ENCODE results near the gene RPRD2.

- TF ChIP-seq, protein P1, sequence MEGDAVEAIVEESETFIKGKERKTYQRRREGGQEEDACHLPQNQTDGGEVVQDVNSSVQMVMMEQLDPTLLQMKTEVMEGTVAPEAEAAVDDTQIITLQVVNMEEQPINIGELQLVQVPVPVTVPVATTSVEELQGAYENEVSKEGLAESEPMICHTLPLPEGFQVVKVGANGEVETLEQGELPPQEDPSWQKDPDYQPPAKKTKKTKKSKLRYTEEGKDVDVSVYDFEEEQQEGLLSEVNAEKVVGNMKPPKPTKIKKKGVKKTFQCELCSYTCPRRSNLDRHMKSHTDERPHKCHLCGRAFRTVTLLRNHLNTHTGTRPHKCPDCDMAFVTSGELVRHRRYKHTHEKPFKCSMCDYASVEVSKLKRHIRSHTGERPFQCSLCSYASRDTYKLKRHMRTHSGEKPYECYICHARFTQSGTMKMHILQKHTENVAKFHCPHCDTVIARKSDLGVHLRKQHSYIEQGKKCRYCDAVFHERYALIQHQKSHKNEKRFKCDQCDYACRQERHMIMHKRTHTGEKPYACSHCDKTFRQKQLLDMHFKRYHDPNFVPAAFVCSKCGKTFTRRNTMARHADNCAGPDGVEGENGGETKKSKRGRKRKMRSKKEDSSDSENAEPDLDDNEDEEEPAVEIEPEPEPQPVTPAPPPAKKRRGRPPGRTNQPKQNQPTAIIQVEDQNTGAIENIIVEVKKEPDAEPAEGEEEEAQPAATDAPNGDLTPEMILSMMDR (conservative IDR thresholded peaks at IDR 0.05; ENCODE audit: low read depth, low read length): no peak
- TF ChIP-seq EZH2 (IDR thresholded peaks at IDR 0.05; ENCODE audit: borderline replicate concordance, low read depth, low read length, poor library complexity, severe bottlenecking): no peak
These were observed 116.0 kb downstream of the RPRD2 start for GRCh38 chr1:150479927-150480352.

Measured in A673 (cell line).